Measurements from ENCODE around the gene CPE.

CPE gene

DNA sequence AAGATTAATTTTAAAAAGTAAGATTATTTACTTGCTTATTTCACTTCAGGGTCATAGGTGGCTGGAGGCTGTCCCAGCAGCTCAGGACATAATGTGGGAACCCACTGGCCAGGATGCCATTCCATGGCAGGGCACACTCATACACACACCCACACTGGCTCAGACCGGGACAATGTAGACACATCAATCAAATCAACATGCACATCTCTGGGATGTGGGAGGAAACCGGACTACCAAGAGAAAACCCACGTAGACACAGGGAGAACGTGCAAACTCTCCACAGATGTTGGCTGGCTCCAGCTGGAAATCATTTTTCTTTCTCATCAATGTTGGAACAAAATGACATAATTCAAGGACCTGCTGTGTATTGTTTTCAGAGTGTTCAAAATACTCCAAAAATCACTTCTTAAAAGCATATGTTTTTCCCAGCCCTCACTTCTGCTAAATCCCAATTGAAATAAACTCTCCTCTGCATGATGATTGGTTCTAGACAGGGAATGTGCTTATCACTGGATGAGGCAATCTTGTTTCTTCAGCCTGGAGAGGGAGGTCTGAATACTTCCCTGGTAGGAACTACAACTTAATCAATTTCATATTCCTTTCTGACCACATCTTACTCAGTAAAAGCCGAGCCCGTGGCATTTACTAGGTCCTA lies 18.6 kb upstream of the CPE start:
- no CpG with 5 or more reads among the region's 6 CpGs for WGBS (ENCODE audit: extremely low coverage, insufficient coverage, low lambda C conversion rate)
- no peak overlapping the region for H3K9ac ChIP-seq (ENCODE audit: low read length)
- H3K79me1 ChIP-seq (ENCODE audit: low read length), result no peaks in the 10 kb centered on the region
- no peak overlapping the region for H3K27ac ChIP-seq (ENCODE audit: low read depth, low read length)
- no peak overlapping the region for H3K56ac ChIP-seq (ENCODE audit: low read length)
- no peak overlapping the region for H4K5ac ChIP-seq (ENCODE audit: low read length)
- H3K23ac ChIP-seq (ENCODE audit: low read length), result no peak overlapping the region
- no peaks in the 10 kb centered on the region for H3K27me3 ChIP-seq (ENCODE audit: insufficient read depth, low read length, poor library complexity)
- peaks cover 2% of the 10 kb centered on the region for H3K4me1 ChIP-seq (ENCODE audit: control insufficient read depth, low read depth, low read length)
- no peak for DNase-seq
- peak overlapping the region; percentile 23 for H2BK15ac ChIP-seq (replicated peaks; ENCODE audit: low read depth)
- no peak overlapping the region for H2BK120ac ChIP-seq (ENCODE audit: low read depth, low read length)
- no peaks in the 10 kb centered on the region for H3K36me3 ChIP-seq (ENCODE audit: control insufficient read depth, insufficient read depth, low read length)
- H2AK5ac ChIP-seq (ENCODE audit: low read length), result no peak overlapping the region
- H3K18ac ChIP-seq (ENCODE audit: low read length), result no peak overlapping the region
- H2BK5ac ChIP-seq (ENCODE audit: low read length), result no peak overlapping the region
- H3K79me2 ChIP-seq (ENCODE audit: control insufficient read depth, insufficient read depth, low read length), result no peaks in the 10 kb centered on the region
- H4K8ac ChIP-seq (ENCODE audit: low read depth, low read length), result no peak overlapping the region
- no peak overlapping the region for H3K4me3 ChIP-seq (ENCODE audit: low read length)
- no peak overlapping the region for H3K4ac ChIP-seq (ENCODE audit: low read depth, low read length)
- no peak overlapping the region for H3K4me2 ChIP-seq (ENCODE audit: low read length)

DNA sequence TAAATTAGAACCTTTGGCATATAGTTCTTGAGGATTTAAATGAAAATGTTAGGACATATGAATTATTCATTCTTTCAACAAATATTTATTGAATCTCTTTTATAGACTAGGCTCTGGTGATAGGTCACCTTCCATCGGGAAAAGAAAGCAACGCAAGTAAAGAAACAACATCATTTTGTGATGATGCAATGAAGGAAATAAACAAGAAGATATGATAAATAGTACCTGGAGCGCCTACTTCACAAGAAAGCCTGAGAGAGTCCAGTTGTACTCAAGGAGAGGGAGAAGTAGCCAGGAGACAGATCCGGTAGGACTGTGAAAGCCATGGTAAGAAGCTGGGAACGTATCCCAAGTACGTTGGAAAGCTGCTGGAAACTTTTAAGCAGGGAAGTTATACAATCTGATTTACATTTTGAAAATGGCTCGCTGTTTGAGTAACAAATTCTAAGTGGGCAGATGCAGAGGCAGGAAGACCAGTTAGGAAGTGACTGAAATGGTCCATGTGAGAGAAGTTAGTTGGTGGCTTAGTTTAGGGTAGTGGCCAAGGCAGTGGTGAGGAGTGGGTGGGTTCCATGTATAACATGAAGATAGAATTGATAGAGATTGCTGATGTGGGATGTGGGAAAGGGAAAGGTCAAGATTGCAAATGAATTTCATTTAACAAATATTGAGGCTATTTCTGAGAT lies 17.7 kb upstream of the CPE start:
- WGBS (ENCODE audit: extremely low coverage, insufficient coverage, low lambda C conversion rate), result no CpG with 5 or more reads among the region's 7 CpGs
- H3K4me1 ChIP-seq (ENCODE audit: control insufficient read depth, low read depth, low read length), result peaks cover 2% of the 10 kb centered on the region

DNA sequence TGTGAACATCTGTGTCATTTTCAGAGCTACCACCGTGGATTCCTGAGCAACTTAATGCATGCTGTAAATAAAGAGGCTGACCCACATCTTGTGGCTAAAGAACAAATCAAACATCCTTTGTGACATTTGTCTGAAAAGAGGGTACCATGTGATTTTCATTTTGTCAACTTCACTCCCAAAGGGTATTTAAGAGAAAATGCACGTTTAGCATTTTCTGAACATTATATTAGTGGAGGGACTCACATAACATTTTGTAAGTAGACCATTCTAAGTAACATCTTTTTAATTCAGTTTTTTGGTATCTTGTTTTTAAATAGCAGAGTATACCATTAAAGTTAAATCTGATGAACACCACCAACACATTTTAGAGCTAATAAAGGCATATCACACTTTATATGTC lies 17.0 kb upstream of the CPE start:
- Histone ChIP-seq H4K8ac (ENCODE audit: low read depth, low read length) (no peak overlapping the region), H3K27me3 (ENCODE audit: insufficient read depth, low read length, poor library complexity) (no peaks in the 10 kb centered on the region), H4K5ac (ENCODE audit: low read length) (no peak overlapping the region), H3K9ac (ENCODE audit: low read length) (no peak overlapping the region), H3K4ac (ENCODE audit: low read depth, low read length) (no peak overlapping the region), H3K4me2 (ENCODE audit: low read length) (no peak overlapping the region), H2AK5ac (ENCODE audit: low read length) (no peak overlapping the region), H2BK5ac (ENCODE audit: low read length) (no peak overlapping the region), H3K27ac (ENCODE audit: low read depth, low read length) (no peak overlapping the region), H2BK120ac (ENCODE audit: low read depth, low read length) (no peak overlapping the region), H3K23ac (ENCODE audit: low read length) (no peak overlapping the region), H2BK15ac (replicated peaks; ENCODE audit: low read depth) (no peak overlapping the region), H3K79me1 (ENCODE audit: low read length) (no peaks in the 10 kb centered on the region), H3K36me3 (ENCODE audit: control insufficient read depth, insufficient read depth, low read length) (no peaks in the 10 kb centered on the region), H3K56ac (ENCODE audit: low read length) (no peak overlapping the region), H3K18ac (ENCODE audit: low read length) (no peak overlapping the region), H3K4me1 (ENCODE audit: control insufficient read depth, low read depth, low read length) (peaks cover 2% of the 10 kb centered on the region), H3K4me3 (ENCODE audit: low read length) (no peak overlapping the region), H3K79me2 (ENCODE audit: control insufficient read depth, insufficient read depth, low read length) (no peaks in the 10 kb centered on the region)
- no CpG with 5 or more reads among the region's 2 CpGs for WGBS (ENCODE audit: extremely low coverage, insufficient coverage, low lambda C conversion rate)
- DNase-seq, result no peak

More for the DNA sequence above, 17.7 kb upstream of the CPE start:
- H2BK120ac ChIP-seq (ENCODE audit: low read depth, low read length), result no peak overlapping the region
- H3K36me3 ChIP-seq (ENCODE audit: control insufficient read depth, insufficient read depth, low read length), result no peaks in the 10 kb centered on the region
- H3K79me1 ChIP-seq (ENCODE audit: low read length), result no peaks in the 10 kb centered on the region
- H2AK5ac ChIP-seq (ENCODE audit: low read length), result no peak overlapping the region
- H3K4me3 ChIP-seq (ENCODE audit: low read length), result no peak overlapping the region
- no peak overlapping the region for H3K56ac ChIP-seq (ENCODE audit: low read length)
- no peaks in the 10 kb centered on the region for H3K79me2 ChIP-seq (ENCODE audit: control insufficient read depth, insufficient read depth, low read length)
- no peak for DNase-seq
- H3K4me2 ChIP-seq (ENCODE audit: low read length), result no peak overlapping the region
- H3K27ac ChIP-seq (ENCODE audit: low read depth, low read length), result no peak overlapping the region
- no peak overlapping the region for H3K9ac ChIP-seq (ENCODE audit: low read length)
- H4K8ac ChIP-seq (ENCODE audit: low read depth, low read length), result no peak overlapping the region
- H4K5ac ChIP-seq (ENCODE audit: low read length), result no peak overlapping the region
- H3K27me3 ChIP-seq (ENCODE audit: insufficient read depth, low read length, poor library complexity), result no peaks in the 10 kb centered on the region
- H3K18ac ChIP-seq (ENCODE audit: low read length), result no peak overlapping the region
- no peak overlapping the region for H2BK15ac ChIP-seq (replicated peaks; ENCODE audit: low read depth)
- H3K23ac ChIP-seq (ENCODE audit: low read length), result no peak overlapping the region
- no peak overlapping the region for H3K4ac ChIP-seq (ENCODE audit: low read depth, low read length)
- H2BK5ac ChIP-seq (ENCODE audit: low read length), result no peak overlapping the region

DNA sequence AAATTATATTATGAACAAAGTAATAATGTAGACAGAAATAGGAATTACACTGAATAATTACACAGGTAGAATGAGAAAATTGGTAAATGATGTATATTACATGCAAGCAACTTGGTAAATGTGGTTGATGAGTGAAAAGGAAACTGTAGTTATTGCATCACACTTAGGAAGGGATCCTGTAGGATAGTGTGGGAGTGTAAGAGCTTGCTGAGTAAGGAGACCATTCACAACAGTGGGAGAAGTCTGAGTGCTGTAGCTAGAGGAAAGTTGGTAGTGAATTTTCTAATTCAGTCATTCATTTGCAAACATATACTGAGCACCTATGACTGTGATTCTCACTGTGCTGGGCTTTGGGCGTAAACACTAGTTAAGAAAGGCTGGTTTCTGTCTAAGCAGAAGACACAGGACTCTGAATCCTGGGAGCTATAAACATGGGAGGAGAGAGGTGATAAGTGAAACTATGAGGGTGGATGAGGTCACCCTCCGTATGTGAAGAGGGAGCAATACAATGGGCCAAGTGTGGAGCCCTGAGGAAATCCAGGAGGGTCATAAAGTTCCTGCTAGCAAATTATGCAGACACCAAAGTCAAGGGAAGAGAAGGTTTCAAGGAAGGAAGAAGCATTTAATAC lies 14.2 kb upstream of the CPE start:
- H3K4ac ChIP-seq (ENCODE audit: low read depth, low read length), result no peak overlapping the region
- H3K23ac ChIP-seq (ENCODE audit: low read length), result no peak overlapping the region
- H4K5ac ChIP-seq (ENCODE audit: low read length), result no peak overlapping the region
- H3K27ac ChIP-seq (ENCODE audit: low read depth, low read length), result no peak overlapping the region
- no peaks in the 10 kb centered on the region for H3K36me3 ChIP-seq (ENCODE audit: control insufficient read depth, insufficient read depth, low read length)
- no peak overlapping the region for H2BK120ac ChIP-seq (ENCODE audit: low read depth, low read length)
- H3K9ac ChIP-seq (ENCODE audit: low read length), result no peak overlapping the region
- no CpG with 5 or more reads among the region's 2 CpGs for WGBS (ENCODE audit: extremely low coverage, insufficient coverage, low lambda C conversion rate)
- H4K8ac ChIP-seq (ENCODE audit: low read depth, low read length), result no peak overlapping the region
- no peak overlapping the region for H3K18ac ChIP-seq (ENCODE audit: low read length)
- H2BK5ac ChIP-seq (ENCODE audit: low read length), result no peak overlapping the region
- no peaks in the 10 kb centered on the region for H3K79me2 ChIP-seq (ENCODE audit: control insufficient read depth, insufficient read depth, low read length)
- no peak overlapping the region for H3K4me3 ChIP-seq (ENCODE audit: low read length)
- no peak overlapping the region for H3K4me2 ChIP-seq (ENCODE audit: low read length)
- no peaks in the 10 kb centered on the region for H3K79me1 ChIP-seq (ENCODE audit: low read length)
- peak; percentile 86 for DNase-seq
- H3K27me3 ChIP-seq (ENCODE audit: insufficient read depth, low read length, poor library complexity), result no peaks in the 10 kb centered on the region
- H2BK15ac ChIP-seq (replicated peaks; ENCODE audit: low read depth), result no peak overlapping the region
- peaks cover 2% of the 10 kb centered on the region for H3K4me1 ChIP-seq (ENCODE audit: control insufficient read depth, low read depth, low read length)
- no peak overlapping the region for H3K56ac ChIP-seq (ENCODE audit: low read length)
- no peak overlapping the region for H2AK5ac ChIP-seq (ENCODE audit: low read length)

DNA sequence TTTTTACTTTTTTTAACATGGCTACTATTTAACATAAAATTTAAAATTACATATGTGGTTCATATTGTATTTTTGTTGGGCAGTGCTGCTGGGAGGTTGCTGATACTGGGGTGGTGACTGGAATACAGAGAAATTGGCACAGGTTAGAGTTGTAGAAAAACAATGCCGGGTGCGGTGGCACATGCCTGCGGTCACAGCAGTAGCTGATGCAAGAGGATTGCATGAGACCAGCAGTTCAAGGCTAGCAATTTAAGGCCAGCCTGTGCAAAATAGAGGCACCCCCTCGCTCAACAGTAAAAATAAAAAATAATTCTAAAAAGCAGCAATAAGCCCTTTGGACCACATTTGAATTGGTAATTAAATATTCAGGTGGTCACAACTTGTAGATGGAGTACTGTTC lies 11.8 kb upstream of the CPE start:
- Histone ChIP-seq H3K79me1 (ENCODE audit: low read length) (no peaks in the 10 kb centered on the region), H3K4me1 (ENCODE audit: control insufficient read depth, low read depth, low read length) (peaks cover 2% of the 10 kb centered on the region), H3K79me2 (ENCODE audit: control insufficient read depth, insufficient read depth, low read length) (no peaks in the 10 kb centered on the region), H3K36me3 (ENCODE audit: control insufficient read depth, insufficient read depth, low read length) (no peaks in the 10 kb centered on the region), H2BK15ac (replicated peaks; ENCODE audit: low read depth) (no peak overlapping the region), H3K56ac (ENCODE audit: low read length) (no peak overlapping the region), H2BK120ac (ENCODE audit: low read depth, low read length) (no peak overlapping the region), H4K5ac (ENCODE audit: low read length) (no peak overlapping the region), H3K23ac (ENCODE audit: low read length) (no peak overlapping the region), H4K8ac (ENCODE audit: low read depth, low read length) (no peak overlapping the region), H2AK5ac (ENCODE audit: low read length) (no peak overlapping the region), H3K4ac (ENCODE audit: low read depth, low read length) (no peak overlapping the region), H3K27ac (ENCODE audit: low read depth, low read length) (no peak overlapping the region), H3K4me2 (ENCODE audit: low read length) (no peak overlapping the region), H2BK5ac (ENCODE audit: low read length) (no peak overlapping the region), H3K18ac (ENCODE audit: low read length) (no peak overlapping the region), H3K4me3 (ENCODE audit: low read length) (no peak overlapping the region), H3K27me3 (ENCODE audit: insufficient read depth, low read length, poor library complexity) (no peaks in the 10 kb centered on the region), H3K9ac (ENCODE audit: low read length) (no peak overlapping the region)
- DNase-seq, result no peak
- no CpG with 5 or more reads among the region's 4 CpGs for WGBS (ENCODE audit: extremely low coverage, insufficient coverage, low lambda C conversion rate)
